AG10803 (cell line): Measurements from ENCODE around the gene PPA1.

Experiments
- DNase-seq: peaks from one replicate; pipeline ENCODE4 v3.0.0; 2010; ENCODE audit warnings: low read depth
- H3K4me3 ChIP-seq: 2 replicates; pipeline ENCODE4 v1.5.1; 2011; ENCODE audit warnings: mild to moderate bottlenecking, low read length, control low read depth
- CTCF ChIP-seq: conservative IDR thresholded peaks from 2 replicates; pipeline ENCODE4 v1.5.1; 2011; ENCODE audit warnings: mild to moderate bottlenecking, low read length, control low read depth, inconsistent platforms

The PPA1 gene

GRCh38 chr10:70234668-70235447, 1.6 kb upstream of the PPA1 start:
- DNase-seq: peak; percentile 90
- no peak for TF ChIP-seq CTCF
- H3K4me3 ChIP-seq: no peak overlapping the region

GRCh38 chr10:70233939-70234300, 691 bp upstream of the PPA1 start:
- DNase-seq: no peak
- TF ChIP-seq CTCF: no peak
- peak overlapping the region; percentile 64 for H3K4me3 ChIP-seq

GRCh38 chr10:70232859-70233108, 445 bp downstream of the PPA1 start:
- TF ChIP-seq CTCF: no peak
- DNase-seq: no peak
- peak overlapping the region; percentile 86 for H3K4me3 ChIP-seq

- TF ChIP-seq CTCF: no peak
- DNase-seq: peak; percentile 39
- H3K4me3 ChIP-seq: peak overlapping the region; percentile 86
Observed at GRCh38 chr10:70232155-70232858, 922 bp downstream of the PPA1 start.

GRCh38 chr10:70228491-70228890, 4.7 kb downstream of the PPA1 start:
- no peak for DNase-seq

GRCh38 chr10:70227548-70228320, 5.5 kb downstream of the PPA1 start:
- DNase-seq: no peak
- H3K4me3 ChIP-seq: no peak overlapping the region
- TF ChIP-seq CTCF: no peak

More at GRCh38 chr10:70228491-70228890, 4.7 kb downstream of the PPA1 start:
- TF ChIP-seq CTCF: no peak
- H3K4me3 ChIP-seq: no peak overlapping the region
